Measurements from ENCODE around the gene NLRP12.
"Not testable (repeated sequence)": the region's sequence is repeated elsewhere in the genome, so short reads cannot be mapped to it uniquely, and the experiment has no call there.

Gene NLRP12

DNA sequence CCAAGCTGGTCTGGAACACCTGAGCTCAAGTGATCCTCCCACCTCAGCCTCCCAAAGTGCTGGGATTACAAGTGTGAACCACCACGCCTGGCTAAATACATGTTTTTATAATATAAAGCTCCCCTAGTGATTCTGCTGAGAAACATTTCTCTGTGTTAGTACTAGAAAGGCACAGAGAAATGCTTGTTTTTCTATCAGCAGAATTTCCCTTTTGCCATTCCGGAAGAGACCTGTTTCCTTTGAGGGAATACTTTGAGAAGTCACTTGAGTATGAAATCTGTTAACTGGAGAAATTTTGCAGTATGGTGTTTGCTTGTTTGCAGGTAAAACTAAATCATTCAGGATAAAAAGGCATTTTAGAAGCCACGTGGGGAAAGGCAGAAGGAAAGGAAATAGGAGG is 4.4 kb upstream of the NLRP12 start:
- no peak for DNase-seq

DNA sequence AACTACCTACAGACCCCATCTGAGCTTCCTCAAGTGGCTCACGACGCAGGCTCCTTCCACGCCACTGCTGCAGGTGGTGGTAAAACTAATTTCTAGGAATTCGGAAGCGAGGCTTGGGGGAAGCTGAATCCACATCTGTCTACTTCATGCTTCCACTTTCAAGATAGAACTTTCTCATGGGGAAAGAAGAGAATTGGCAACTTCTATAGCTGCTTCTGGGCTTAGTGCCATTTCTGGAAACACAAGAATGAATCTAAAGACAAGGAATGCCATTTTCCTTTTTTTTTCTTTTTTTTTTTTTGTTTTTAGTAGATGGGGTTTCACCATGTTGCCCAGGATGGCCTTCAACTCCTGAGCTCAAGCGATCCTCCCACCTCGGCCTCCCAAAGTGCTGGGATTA is 2.8 kb upstream of the NLRP12 start:
- DNase-seq: no peak

- no peak for DNase-seq
These were observed 564 bp downstream of the NLRP12 start for GRCh38 chr19:53823380-53824120.

GRCh38 chr19:53819861-53820260 is 4.3 kb downstream of the NLRP12 start:
- no peak for DNase-seq

GRCh38 chr19:53818756-53819155 is 5.4 kb downstream of the NLRP12 start:
- no peak for DNase-seq

GRCh38 chr19:53813996-53814395 is 10.1 kb downstream of the NLRP12 start:
- no peak for DNase-seq

GRCh38 chr19:53812335-53812734 is 11.8 kb downstream of the NLRP12 start:
- no peak for DNase-seq

- DNase-seq: no peak
These were observed 13.2 kb downstream of the NLRP12 start for GRCh38 chr19:53810891-53811290.

DNA sequence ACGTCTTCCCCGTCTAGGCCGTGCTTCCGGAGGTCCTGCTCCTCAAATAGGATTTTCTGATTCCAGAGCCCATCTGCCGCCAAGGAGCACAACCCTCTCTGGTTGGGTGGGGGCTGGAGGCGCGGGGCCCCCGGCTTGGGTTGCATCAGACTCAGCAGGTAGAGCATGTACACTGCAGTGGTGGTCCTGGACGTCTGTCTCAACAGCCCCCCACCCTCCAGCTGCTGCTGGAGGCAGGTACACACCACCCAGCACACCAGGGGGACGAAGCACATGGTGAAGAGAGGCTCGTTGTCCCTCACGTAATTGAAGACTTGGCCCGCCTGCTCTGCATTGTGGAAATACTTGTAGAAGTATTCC is 13.9 kb downstream of the NLRP12 start:
- no peak for DNase-seq

GRCh38 chr19:53809518-53810186 is 14.5 kb downstream of the NLRP12 start:
- DNase-seq: no peak

DNA sequence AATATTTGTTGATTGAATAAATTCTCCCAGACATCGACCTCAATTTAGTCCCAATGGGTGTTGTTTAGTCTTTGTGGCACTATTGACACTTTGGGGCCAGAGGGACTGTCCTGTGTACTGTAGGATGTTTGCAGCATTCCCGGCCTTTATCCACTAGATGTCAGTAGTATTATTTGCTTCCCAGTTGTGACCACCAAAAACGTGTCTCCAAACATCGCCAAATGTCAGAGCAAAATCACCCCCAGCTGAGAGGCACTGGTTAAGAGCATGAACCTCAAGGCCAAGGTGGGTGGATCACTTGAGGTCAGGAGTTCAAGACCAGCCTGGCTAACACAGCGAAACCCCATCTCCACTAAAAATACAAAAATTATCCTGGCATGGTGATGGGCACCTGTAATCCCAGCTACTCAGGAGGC is 15.4 kb downstream of the NLRP12 start:
- DNase-seq: no peak

DNA sequence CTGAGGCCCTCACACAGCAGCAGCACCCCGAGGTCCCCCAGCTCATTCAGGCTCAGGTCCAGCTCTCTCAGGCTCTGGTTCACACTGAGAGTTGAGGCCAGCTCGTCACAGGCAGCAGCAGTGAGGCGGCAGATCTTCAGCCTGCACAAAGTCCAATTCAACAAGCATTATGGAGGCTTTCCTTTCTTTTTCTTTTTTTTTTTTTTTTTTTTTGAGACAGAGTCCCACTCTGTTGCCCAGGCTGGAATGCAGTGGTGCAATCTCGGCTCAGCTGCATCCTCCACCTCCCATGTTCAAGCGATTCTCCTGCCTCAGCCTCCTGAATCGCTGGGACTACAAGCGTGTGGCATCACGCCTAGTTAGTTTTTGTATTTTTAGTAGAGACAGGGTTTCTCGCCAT is 22.9 kb downstream of the NLRP12 start:
- DNase-seq: no peak

DNA sequence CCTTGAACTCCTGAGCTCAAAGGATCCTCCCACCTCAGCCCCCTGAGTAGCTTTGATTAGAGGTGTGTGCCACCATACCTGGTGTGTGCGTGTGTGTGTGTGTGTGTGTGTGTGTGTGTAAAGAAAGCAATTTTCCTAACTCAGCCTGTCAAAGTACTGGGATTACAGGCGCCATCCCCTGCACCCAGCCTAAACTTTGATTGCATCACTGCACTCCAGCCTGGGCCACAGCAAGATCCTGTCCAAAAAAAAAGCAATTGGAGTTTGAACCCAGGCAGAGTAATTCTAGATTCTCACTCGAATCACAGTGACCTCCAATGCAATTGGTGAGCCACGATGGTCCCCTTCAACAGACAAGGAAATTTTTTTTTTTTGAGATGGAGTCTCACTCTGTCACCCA is 29.1 kb downstream of the NLRP12 start:
- no peak for DNase-seq

DNA sequence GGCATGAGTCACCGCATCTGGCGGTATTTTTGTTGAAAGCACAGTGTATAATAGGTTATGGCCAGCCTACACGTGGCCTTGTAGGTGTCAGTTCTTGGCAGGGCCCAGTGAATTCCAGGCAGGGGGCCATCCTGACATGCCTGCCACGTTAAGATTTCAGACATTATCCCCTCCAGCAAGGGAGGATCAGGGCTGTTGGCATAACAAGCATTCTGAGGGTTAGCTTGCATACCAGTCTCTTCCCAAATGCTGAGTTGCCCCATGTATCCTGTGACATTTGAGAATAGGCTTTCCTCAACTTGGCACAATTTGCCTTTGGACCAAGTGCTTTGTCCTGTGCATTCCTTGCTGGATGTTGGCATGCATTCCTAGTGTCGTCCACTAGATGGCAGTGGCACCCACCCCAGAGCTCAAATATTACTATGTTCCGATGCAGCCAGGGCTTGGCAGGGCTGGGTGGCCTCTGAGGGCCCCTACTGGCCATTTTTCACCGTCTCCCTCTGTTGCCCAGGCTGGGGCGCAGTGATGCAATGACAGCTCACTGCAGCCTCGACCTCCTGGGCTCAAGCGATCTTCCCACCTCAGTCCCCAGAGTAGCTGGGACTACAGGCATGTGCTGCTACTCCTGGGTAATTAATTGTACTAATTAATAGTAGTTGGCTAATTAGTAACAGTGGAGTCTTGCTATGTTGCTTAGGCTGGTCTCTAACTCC is 31.2 kb downstream of the NLRP12 start:
- DNase-seq: peak; percentile 67

DNA sequence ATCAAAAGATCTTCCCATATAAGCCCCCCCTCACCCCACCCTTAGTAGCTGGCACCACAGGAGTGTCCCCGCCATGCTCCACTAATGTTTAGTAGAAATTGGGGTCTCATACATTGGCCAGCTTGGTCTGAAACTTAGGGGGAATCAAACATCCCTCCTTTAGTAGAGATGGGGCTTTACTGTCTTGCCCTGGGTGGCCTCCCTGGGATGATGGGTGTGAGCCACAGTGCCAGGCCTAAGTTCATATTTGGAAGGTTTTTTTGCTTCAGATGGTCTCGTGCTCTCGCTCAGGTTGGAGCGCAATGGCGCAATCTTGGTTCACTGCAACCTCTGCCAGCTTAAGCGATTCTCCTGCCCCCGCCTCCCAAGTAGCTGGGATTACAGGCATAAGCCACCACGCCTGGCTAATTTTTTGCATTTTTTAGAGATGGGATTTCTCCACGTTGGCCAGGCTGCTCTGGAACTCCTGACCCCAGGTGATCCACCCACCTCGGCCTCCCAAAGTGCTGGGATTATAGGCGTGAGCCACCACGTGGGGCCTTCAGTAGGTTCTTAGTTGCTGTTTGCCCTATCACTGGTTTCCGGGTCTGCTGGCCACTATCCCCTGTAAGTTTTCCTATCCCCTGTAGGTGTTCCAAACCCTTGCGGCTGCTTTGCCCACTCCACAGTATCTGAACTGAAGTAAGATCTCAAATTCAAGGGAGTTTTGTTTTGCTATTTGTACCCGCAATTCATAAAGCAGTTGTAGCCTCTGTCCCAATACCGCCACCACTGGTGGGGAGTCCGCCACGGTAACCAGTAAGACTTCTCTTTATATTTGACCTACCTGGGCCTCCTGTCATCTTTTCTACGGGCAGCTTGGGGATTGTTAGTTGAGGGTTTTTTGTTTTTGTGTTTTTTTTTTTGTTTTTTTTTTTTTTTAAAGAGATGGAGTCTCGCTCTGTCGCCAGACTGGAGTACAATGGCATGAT is 34.1 kb downstream of the NLRP12 start:
- no peak for DNase-seq

DNA sequence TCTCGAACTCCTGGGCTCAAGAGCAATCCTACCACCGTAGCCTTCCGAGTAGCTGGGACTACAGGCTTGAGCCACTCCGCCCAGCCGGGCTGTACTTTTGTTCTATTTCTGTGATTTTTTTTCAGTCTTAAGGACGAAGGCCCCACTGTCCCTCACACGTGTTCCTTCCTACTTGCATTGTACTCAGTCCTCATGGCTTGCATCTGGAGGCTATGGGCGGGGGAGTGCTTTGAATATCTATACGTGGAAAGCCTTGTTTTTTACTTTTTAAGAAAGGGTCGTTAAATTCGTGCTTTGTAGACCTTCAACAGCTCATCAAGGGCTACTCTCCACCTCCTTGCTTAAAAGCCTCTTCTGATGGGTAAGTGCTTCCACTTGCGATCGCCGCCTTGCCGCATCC is 36.8 kb downstream of the NLRP12 start:
- no peak for DNase-seq

DNA sequence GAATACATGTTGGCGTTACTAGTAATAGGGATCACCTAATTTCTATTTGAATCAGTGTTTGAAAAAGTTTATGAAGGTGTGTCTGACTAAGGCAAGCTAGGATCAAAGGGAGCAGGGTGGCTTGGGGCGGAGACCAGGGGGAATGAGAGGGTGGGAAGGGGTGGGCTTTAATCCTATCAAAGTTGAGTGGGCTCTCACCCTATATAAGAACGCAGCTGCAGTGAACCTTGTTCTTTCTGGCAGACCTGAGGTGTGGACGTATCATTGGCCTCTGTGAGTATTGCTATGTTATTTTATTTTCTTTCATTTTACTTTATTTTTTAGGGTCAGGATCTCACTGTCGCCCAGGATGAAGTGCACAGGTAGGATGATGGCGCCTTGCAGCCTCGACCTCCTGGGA is 37.4 kb downstream of the NLRP12 start:
- no peak for DNase-seq

- DNase-seq: no peak
These were observed 38.8 kb downstream of the NLRP12 start for GRCh38 chr19:53785196-53785889.

- no peak for DNase-seq
These were observed 41.4 kb downstream of the NLRP12 start for GRCh38 chr19:53782698-53783097.

GRCh38 chr19:53781332-53781731 is 42.8 kb downstream of the NLRP12 start:
- not testable (repeated sequence) for DNase-seq

DNA sequence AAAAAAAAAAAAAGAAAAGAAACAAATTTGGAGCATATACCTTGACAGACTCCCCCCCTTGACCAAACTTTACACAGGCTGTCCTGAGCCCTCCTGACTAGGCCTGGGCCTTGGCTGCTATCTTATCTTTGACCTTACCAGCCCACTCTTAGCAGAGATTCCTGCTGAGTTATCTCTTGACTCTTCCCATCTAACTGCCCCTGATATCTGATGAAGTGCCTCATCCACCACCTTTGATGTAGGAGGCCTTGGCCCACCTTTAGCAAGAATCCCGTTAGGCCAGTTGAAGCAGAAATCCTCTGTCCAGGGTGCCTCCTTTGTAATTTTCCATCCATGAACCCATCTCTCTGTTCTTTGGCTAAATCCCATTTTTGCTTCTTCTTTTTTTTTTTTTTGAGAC is 43.6 kb downstream of the NLRP12 start:
- DNase-seq: no peak

DNA sequence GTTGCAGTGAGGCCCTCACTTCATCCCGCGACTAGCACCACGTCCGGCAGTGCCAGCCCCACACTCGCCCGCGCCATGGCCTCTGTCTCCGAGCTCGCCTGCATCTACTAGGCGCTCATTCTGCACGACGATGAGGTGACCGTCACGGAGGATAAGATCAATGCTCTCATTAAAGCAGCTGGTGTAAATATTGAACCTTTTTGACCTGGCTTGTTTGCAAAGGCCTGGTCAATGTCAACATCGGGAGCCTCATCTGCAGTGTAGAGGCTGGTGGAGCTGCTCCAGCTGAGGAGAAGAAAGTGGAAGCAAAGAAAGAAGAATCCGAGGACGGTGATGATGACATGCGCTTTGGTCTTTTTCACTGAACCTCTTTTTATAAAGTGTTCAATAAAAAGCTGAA is 48.6 kb downstream of the NLRP12 start:
- no peak for DNase-seq

Measured in activated CD4-positive, alpha-beta T cell treated with anti-CD3 and anti-CD28 coated beads for 1 hour (primary cell).